ENCODE measurements around the gene RNGTT. TPM values are rescaled to one million over a fixed set of nuclear protein-coding genes. Genes with fewer than 3 reads are reported as not detected.
"Not testable (repeated sequence)": the region's sequence is repeated elsewhere in the genome, so short reads cannot be mapped to it uniquely, and the experiment has no call there.

RNGTT gene
- total and polyA plus RNA-seq, 2 experiments from 2014 or later = 9.2 to 21.5 TPM

GRCh38 chr6:88913471-88913870 lies 49.9 kb downstream of the RNGTT start:
- H3K4me2 ChIP-seq (ENCODE audit: unreplicated experiment) = no peak overlapping the region
- H4K20me1 ChIP-seq (ENCODE audit: insufficient read depth) = no peaks in the 10 kb centered on the region
- peaks cover 52% of the 10 kb centered on the region for H3K79me2 ChIP-seq (ENCODE audit: insufficient read depth)
- H2AFZ ChIP-seq = no peak overlapping the region
- DNase-seq = no peak
- H3F3A ChIP-seq (ENCODE audit: insufficient read depth) = no peaks in the 10 kb centered on the region
- no peak overlapping the region for H3K9ac ChIP-seq
- WGBS, 2 experiments (ENCODE audit: low coverage in 1 of 2, low lambda C conversion rate in 2 of 2, missing lambda C conversion rate in 2 of 2) = 93 to 96% methylated on average over 3 of the region's 3 CpGs
- no peak overlapping the region for H3K4me3 ChIP-seq
- no peaks in the 10 kb centered on the region for H3K9me3 ChIP-seq (ENCODE audit: low read depth)
- H3K36me3 ChIP-seq (ENCODE audit: low read depth) = no peaks in the 10 kb centered on the region
- H3K27ac ChIP-seq = no peak overlapping the region
- in situ Hi-C loops (cut with MboI) = no loop called here
- H3K4me1 ChIP-seq (ENCODE audit: insufficient read depth) = no peaks in the 10 kb centered on the region
- H3K27me3 ChIP-seq (replicated peaks; ENCODE audit: insufficient read depth) = no peaks in the 10 kb centered on the region
- no peak for TF ChIP-seq EZH2 (IDR thresholded peaks at IDR 0.05; ENCODE audit: insufficient read depth, poor library complexity, severe bottlenecking)
- no peak for TF ChIP-seq EZH2phosphoT487 (IDR thresholded peaks at IDR 0.05; ENCODE audit: insufficient read depth, low read depth)
- no peaks in the 10 kb centered on the region for H3K9me2 ChIP-seq (ENCODE audit: insufficient read depth)

- no peak overlapping the region for H3K4me3 ChIP-seq
- 97 to 98% methylated on average over 7 of the region's 7 CpGs for WGBS, 2 experiments (ENCODE audit: low coverage in 1 of 2, low lambda C conversion rate in 2 of 2, missing lambda C conversion rate in 2 of 2)
- no peak overlapping the region for H2AFZ ChIP-seq
- H3K4me1 ChIP-seq (ENCODE audit: insufficient read depth) = no peaks in the 10 kb centered on the region
- H3K9me2 ChIP-seq (ENCODE audit: insufficient read depth) = no peaks in the 10 kb centered on the region
- H3F3A ChIP-seq (ENCODE audit: insufficient read depth) = no peaks in the 10 kb centered on the region
- H3K9ac ChIP-seq = no peak overlapping the region
- in situ Hi-C loops (cut with MboI) = no loop called here
- H3K36me3 ChIP-seq (ENCODE audit: low read depth) = no peaks in the 10 kb centered on the region
- no peaks in the 10 kb centered on the region for H4K20me1 ChIP-seq (ENCODE audit: insufficient read depth)
- TF ChIP-seq EZH2 (IDR thresholded peaks at IDR 0.05; ENCODE audit: insufficient read depth, poor library complexity, severe bottlenecking) (no peak), EZH2phosphoT487 (IDR thresholded peaks at IDR 0.05; ENCODE audit: insufficient read depth, low read depth) (no peak)
- DNase-seq = no peak
- H3K27me3 ChIP-seq (replicated peaks; ENCODE audit: insufficient read depth) = no peaks in the 10 kb centered on the region
- no peak overlapping the region for H3K4me2 ChIP-seq (ENCODE audit: unreplicated experiment)
- H3K9me3 ChIP-seq (ENCODE audit: low read depth) = no peaks in the 10 kb centered on the region
- H3K27ac ChIP-seq = no peak overlapping the region
- peaks cover 60% of the 10 kb centered on the region for H3K79me2 ChIP-seq (ENCODE audit: insufficient read depth)
Observed at GRCh38 chr6:88910922-88911778, 52.3 kb downstream of the RNGTT start.

- H4K20me1 ChIP-seq (ENCODE audit: insufficient read depth) = no peaks in the 10 kb centered on the region
- no peaks in the 10 kb centered on the region for H3K9me3 ChIP-seq (ENCODE audit: low read depth)
- H3K9me2 ChIP-seq (ENCODE audit: insufficient read depth) = no peaks in the 10 kb centered on the region
- TF ChIP-seq EZH2phosphoT487 (IDR thresholded peaks at IDR 0.05; ENCODE audit: insufficient read depth, low read depth) (no peak), EZH2 (IDR thresholded peaks at IDR 0.05; ENCODE audit: insufficient read depth, poor library complexity, severe bottlenecking) (no peak)
- no peak overlapping the region for H3K4me3 ChIP-seq
- no peak overlapping the region for H3K27ac ChIP-seq
- H3K4me1 ChIP-seq (ENCODE audit: insufficient read depth) = no peaks in the 10 kb centered on the region
- no peaks in the 10 kb centered on the region for H3K36me3 ChIP-seq (ENCODE audit: low read depth)
- 82 to 89% methylated on average over 9 of the region's 9 CpGs for WGBS, 2 experiments (ENCODE audit: low coverage in 1 of 2, low lambda C conversion rate in 2 of 2, missing lambda C conversion rate in 2 of 2)
- H3K79me2 ChIP-seq (ENCODE audit: insufficient read depth) = peaks cover 50% of the 10 kb centered on the region
- H3F3A ChIP-seq (ENCODE audit: insufficient read depth) = no peaks in the 10 kb centered on the region
- no peak overlapping the region for H2AFZ ChIP-seq
- no peak for DNase-seq
- H3K9ac ChIP-seq = no peak overlapping the region
- in situ Hi-C loops (cut with MboI) = no loop called here
- H3K27me3 ChIP-seq (replicated peaks; ENCODE audit: insufficient read depth) = no peaks in the 10 kb centered on the region
- no peak overlapping the region for H3K4me2 ChIP-seq (ENCODE audit: unreplicated experiment)
Observed at GRCh38 chr6:88908598-88909548, 54.5 kb downstream of the RNGTT start.

- not testable (repeated sequence) for H2AFZ ChIP-seq; H3K9me2 ChIP-seq (ENCODE audit: insufficient read depth)
- 92 to 97% methylated on average over 2 of the region's 2 CpGs for WGBS, 2 experiments (ENCODE audit: low coverage in 1 of 2, low lambda C conversion rate in 2 of 2, missing lambda C conversion rate in 2 of 2)
Observed at GRCh38 chr6:88907148-88907547, 56.3 kb downstream of the RNGTT start.

More at GRCh38 chr6:88907148-88907547, 56.3 kb downstream of the RNGTT start:
- H3K4me1 ChIP-seq (ENCODE audit: insufficient read depth); H4K20me1 ChIP-seq (ENCODE audit: insufficient read depth); H3K27me3 ChIP-seq (replicated peaks; ENCODE audit: insufficient read depth); H3K9me3 ChIP-seq (ENCODE audit: low read depth); H3F3A ChIP-seq (ENCODE audit: insufficient read depth); H3K4me2 ChIP-seq (ENCODE audit: unreplicated experiment); H3K9ac ChIP-seq; H3K4me3 ChIP-seq; DNase-seq; H3K27ac ChIP-seq; in situ Hi-C loops (cut with MboI); H3K36me3 ChIP-seq (ENCODE audit: low read depth): not testable (repeated sequence)
- peaks cover 37% of the 10 kb centered on the region for H3K79me2 ChIP-seq (ENCODE audit: insufficient read depth)
